Measurements from ENCODE around the gene MRPL4.
"Not testable (repeated sequence)": the region's sequence is repeated elsewhere in the genome, so short reads cannot be mapped to it uniquely, and the experiment has no call there.

Gene MRPL4

DNA sequence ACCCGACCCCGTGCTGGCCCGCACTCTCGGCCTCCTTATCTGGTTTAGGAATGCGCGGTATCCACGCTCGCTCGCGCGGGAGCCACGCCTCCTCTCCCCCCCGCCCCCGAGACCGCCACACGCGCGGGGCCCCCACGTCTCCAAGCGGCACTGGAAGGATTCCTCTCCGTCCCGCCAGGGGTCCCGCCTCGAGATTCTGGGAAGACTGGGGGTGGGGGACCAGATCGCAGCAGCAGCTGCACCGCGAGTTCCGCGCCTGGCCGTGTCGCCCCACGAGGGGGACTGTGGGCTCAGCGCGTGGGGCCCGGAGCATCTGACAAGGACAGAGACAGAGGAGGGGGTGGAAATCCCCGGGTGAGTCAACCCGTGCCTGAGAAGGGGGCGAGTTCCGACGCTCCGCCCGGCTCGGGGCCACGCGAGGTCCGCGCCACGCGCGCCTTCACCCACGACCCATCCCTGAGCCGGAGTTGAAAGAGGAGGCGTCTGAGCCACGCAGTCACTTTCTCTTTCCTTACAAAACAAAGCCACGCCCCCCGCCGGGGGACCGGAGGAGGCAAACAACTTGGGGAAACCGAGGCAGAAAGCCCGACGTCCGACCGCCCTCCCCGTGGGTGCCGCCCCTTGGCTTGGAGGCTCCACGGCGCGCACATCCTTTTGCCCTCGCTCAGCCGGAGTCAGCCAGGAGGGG, 21.7 kb upstream of the MRPL4 start:
- no peak for DNase-seq (ENCODE audit: low spot score)

DNA sequence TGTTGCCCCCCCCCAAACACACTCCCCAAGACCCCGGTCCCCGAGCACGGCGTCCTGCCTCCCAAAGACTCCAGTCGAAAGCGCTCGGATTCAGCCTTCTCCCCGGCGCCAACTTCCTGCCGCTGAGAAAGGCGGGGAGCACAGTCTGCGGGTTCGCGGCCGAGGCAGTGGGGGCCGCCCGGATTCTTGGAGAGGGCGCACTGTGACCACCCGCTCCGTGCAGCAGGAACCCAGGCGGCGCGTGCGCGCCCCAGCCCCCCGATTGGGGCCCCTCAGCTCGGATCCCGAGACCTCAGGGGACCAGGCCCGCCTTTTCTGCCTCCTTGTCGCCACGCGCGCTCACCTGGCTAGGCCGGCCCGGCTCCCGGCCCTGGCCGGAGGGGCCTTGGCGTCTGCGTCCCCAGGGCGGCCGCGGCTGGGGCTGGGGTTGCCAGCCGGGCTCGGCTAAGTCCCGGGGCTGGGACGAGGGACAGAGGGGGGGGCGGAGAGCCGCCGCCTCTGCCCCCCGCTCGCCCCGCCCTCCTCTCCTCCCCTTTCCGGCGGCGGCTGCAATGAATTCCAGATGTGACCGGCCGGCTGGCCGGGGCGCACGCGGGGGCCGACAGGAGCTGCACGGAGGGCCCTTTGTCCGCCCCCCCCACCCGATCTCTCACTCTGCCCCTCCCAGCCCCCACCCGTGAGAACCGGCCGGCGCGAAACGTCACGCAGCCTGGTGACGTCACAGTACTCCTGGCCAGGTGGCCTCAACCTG, 21.0 kb upstream of the MRPL4 start, which contains the start of gene S1PR2:
Gene S1PR2, minus strand, starts transcription at position 471 of the 751 bp plus-strand sequence. CDS start 6,426 bp downstream, outside the sequence.
- DNase-seq (ENCODE audit: low spot score): peak; percentile 74

DNA sequence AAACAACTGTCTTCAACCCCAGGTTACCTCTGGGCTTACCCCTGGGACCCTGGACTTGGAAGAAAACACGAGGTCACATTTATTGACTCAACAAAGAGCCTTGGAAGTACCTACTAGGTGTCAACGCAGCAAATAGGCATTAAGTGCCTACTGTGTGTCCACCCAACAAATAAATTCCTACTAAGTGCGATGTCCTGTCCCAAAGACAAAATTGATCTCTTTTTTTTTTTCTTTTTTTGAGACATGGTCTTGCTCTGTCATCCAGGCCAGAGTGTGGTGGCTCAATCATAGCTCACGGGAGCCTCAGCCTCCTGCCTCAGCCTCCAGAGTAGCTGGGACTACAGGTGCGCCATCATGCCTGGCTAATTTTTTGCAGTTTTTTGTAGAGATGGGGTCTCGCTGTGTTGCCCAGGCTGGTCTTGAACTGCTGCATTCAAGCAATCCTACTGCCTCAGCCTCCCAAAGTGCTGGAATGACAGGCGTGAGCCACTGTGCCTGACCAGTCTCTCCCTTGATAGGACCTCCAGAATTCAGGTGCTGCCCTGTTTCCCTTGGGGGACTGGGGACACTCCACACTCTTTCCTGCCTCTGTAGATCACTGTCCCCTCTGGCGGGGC, 20.3 kb upstream of the MRPL4 start:
- DNase-seq (ENCODE audit: low spot score): no peak

DNA sequence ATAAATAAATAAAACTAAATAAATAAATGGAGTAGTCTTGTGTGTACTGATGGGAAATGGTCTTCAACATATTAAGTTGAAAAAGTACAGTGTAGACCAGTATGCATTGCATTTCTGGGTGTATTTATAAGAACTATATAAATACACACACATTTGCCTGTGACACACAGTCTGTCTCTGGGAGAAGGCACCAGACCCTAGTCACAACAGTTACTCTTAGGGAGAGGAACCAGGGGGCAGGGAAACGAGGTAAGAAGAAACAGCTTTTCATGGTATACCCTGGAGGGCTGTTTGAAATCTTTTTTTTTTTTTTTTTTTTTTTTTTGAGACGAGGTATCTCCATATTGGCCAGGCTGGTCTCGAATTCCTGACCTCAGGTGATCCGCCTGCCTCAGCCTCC, 18.1 kb upstream of the MRPL4 start:
- no peak for DNase-seq (ENCODE audit: low spot score)

DNA sequence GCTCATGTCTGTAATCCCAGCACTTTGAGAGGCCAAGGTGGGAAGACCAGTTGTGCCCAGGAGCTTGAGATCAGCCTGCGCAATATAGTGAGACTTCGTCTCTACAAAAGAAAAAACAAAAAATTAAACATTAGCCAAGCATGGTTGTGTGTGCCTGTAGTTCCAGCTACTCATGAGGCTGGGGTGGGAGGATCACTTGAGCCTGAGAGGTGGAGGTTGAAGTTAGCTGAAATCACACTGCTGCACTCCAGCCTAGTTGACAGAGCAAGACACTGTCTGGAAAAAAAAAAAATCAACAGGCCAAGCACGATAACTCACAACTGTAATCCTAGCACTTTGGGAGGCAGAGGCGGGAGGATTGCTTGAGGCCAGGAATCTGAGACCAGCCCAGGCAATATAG, 17.0 kb upstream of the MRPL4 start:
- DNase-seq (ENCODE audit: low spot score): no peak

DNA sequence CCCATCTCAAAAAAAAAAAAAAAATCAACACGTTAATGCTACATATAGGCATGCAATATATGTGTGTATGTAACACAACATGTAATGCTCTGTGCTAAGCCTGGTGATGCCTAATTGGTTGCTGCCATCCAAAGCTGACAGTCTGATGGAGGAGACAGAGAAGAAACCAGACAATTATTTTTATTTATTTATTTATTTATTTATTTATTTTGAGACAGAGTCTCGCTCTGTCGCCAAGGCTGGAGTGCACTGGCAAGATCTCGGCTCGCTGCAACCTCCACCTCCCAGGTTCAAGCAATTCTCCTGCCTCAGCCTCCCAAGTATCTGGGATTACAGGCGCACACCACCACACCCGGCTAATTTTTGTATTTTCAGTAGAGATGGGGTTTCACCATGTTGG, 16.6 kb upstream of the MRPL4 start:
- DNase-seq (ENCODE audit: low spot score): not testable (repeated sequence)

DNA sequence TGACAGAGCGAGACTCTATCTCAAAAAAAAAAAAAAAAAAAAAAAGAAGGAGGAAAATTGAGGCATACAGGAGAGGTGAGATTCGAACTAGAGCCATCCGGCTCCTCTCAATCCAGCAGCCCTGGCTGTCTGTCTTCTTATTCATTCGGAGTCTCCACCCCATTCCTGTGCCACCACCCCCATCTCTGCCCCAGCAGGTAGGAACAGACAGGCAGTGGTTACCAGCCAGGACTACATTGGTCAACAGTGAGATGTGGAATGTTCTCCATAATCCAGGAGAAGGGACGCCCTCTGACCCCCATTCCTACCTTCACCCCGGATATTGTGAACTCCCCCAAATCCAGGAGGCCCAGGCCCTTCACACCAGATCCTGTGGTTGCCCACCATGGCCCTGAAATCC, 14.3 kb upstream of the MRPL4 start:
- DNase-seq (ENCODE audit: low spot score): no peak

DNA sequence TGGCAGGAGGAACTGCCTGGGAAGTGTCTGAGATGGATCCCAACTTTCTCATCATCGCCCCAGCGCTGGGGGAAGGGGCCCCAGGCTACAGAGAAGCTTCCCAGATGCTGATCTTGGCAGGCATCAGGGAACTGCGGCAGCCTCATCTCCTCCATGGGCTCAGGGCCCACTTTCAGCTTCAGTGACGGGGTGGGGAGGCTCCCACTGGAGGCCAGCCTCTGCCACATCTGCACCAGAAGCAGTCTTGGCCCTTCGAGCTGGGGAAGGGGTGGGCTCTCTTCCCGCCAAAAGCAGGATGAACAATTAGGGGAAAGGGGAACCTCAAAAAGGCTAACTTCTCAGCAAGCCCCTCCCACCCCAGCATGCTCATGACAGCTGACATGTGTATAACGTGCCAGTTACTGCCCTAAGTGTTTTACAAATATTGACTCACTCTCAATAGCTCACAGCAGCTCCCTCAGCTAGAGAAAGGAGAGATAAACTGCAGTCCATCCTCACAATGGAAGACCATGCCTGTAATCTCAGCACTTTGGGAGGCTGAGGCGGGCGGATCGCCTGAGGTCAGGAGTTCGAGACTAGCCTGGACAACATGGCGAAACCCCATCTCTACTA, 13.7 kb upstream of the MRPL4 start:
- no peak for DNase-seq (ENCODE audit: low spot score)

DNA sequence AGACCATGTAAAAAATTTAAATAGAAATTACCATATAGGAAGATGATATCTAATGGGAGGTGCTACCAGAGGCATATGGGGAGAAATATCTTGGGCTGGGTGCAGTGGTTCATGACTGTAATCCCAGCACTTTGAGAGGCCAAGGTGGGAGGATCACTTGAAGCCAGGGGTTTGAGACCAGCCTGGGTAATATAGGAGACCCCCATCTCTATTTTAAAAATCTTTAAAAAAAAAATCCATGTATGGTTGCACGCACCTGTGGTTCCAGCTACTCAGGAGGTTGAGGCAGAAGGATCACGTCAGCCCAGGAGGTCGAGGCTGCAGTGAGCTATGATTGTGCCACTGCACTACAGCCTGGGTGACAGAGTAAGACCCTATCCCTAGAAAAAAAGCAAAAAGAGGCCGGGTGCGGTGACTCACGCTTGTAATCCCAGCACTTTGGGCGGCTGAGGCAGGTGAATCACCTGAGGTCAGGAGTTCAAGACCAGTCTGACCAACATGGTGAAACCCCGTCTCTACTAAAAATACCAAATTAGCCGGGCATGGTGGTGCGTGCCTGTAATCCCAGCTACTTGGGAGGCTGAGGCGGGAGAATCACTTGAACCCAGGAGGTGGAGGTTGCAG, 10.1 kb upstream of the MRPL4 start:
- DNase-seq (ENCODE audit: low spot score): not testable (repeated sequence)

DNA sequence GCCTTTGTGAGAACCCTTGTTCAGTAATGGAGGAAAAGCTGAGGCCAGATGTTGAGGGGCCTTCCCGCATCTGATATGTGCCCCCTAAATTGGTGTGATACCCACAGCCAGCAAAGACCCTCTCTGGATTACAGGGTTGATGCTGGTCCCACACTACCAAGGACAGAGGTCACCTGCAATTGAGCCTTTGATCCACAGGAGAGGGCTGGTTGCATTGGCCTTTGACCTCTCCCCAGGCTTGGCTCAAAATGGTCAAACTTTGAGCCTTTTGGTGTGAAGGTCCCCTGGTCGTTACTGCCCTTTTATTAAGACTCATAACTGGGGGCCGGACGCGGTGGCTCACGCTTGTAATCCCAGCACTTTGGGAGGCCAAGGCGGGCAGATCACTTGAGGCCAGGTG, 8.4 kb upstream of the MRPL4 start:
- no peak for DNase-seq (ENCODE audit: low spot score)

DNA sequence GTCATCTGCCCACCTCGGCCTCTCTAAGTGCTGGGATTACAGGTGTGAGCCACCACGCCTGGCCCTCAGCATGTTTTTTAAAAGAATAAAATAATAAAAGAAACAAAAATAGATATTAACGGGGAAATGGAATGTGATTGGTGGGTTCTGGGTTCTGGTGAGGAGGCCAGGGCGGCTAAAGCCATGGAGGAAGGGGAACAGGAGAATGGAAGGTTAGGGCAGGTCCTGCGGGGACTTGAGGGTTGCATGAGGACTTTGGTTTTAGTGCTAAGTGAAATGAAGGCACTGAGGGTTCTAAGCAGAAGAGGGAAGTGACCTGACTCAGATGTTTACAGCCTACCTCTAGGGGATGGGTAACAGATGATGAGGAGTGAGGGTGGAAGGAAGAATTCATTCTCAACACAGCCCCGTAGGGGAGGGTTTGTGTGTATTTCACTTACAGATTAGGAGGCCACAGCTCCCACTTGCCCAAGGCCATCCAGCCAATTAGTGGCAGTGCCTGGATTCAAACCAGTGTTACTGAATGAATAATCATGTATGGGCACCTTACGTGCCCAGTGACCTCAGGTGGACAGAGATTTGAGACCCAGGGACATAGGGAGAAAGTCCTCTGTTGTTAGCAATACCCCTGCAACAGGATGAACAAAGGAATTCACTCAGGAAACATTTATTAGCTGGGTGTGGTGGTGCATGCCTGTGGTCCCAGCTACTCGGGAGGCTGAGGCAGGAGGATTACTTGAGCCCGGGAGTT, 6.7 kb upstream of the MRPL4 start:
- no peak for DNase-seq (ENCODE audit: low spot score)

DNA sequence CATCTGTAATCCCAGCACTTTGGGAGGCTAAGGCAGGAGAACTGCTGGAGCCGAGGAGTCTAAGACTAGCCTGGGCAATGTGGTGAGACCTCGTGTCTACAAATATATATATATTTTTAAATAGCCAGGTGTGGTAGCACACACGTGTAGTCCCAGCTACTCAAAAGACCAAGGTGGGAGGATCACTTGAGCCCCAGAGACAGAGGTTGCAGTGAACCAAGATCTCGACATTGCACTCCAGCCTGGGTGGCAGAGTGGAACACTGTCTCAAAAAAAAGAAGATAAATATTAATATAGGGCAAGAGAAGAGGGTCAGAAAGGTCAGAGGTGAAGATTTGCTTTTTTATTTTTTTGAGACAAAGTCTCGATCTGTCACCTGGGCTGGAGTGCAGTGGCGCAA, 5.5 kb upstream of the MRPL4 start:
- DNase-seq (ENCODE audit: low spot score): no peak

DNA sequence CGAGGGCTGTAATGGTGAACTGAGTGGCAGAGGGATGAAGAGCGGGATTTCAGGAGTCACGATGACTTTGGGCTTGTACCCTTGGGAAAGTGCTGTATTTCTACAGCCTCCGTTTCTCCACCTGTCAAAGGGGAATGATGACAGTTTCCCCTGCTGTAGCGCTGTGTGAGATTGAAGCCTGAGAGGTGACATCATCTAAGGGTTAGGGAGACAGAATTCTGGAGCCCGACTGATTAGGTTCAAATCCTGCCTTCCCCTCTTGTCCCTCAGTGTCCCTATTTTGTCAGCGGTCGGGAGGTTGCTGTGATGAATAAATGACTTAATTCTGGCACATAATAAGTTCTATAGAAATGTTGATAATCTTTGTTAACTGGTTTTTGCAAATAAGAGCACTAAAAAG, 693 bp downstream of the MRPL4 start:
- no peak for DNase-seq (ENCODE audit: low spot score)

DNA sequence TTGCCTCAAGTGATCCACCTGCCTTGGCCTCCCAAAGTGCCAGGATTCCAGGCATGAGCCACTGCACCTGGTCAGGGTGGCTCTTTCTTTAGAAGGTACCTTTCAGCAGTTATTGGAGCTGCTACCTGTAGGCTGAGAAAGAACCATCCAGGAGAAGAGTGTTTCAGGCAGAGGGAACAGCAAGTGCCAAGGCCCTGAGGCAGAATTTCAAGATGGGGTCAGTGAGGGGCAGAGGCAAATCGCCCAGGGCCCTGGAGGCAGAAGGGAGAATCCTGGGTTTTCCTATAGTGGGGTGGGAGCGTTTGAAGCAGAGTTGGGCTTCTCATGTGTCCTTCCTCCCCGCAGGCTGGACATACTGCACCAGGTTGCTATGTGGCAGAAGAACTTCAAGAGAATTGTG, 2.2 kb downstream of the MRPL4 start:
- no peak for DNase-seq (ENCODE audit: low spot score)

DNA sequence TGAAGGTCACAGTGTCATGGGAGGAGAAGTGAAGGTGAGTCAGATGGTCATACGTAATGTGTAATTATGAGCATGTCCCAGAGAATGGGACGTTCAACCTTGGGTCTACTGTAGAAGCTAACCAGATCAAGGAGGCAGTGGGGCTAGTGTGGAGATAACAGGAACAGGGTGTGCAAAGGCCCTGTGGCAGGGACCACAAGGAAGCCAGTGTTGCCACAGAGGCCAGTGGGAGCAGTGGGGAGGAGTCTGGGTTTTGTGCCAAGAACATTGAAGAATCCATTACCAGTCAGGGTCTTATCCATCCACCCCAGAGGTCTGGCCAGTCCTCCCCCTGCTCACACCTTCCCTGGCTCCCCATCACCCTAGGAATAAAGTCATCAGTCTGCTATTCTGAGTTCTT, 3.3 kb downstream of the MRPL4 start:
- DNase-seq (ENCODE audit: low spot score): no peak

DNA sequence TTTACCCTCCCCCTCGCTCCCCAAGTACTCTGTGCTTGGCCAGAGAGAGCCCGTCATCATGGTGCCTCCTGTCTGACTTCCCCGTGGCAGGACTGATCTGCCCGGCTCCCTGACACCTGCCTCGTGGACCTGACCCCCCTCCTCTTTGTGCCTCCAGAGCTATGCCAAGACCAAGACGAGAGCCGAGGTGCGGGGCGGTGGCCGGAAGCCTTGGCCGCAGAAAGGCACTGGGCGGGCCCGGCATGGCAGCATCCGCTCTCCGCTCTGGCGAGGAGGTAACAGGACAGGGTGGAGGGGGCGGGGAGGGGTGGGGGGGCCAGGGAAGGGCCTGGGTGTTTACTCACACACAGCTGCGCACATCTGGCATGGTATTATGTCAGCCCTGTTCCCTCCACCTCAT, 4.5 kb downstream of the MRPL4 start:
- no peak for DNase-seq (ENCODE audit: low spot score)

DNA sequence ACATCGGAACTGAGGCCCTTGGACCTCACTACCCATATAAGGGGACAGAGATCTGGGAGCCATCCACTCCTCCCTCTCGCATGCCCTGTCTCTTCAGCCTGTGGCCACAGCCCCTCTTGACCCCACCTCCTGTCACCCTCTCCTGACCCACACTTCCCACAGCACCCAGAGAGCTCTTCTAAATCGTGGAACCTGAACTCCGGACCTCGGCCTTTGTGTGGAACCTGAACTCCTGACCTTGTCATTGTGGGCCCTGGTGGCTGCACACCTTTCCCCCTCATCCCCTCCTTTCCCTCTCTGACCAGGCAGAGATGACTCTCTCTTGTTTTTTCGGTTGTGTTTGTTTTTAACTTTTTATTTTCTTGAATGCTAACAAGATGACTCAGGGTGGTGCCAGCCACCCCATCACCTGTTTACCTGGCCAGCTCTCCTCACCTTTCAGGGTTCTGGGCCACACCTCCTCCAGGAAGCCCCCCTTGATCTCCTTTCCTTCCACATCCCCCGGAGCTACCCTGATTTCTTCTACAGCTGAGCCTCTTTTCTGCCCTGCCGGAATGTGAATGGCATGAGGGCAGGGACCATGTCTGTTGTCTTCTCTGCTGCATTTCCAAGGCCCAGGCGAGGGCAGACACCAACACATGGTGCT, 5.1 kb downstream of the MRPL4 start:
- DNase-seq (ENCODE audit: low spot score): no peak

DNA sequence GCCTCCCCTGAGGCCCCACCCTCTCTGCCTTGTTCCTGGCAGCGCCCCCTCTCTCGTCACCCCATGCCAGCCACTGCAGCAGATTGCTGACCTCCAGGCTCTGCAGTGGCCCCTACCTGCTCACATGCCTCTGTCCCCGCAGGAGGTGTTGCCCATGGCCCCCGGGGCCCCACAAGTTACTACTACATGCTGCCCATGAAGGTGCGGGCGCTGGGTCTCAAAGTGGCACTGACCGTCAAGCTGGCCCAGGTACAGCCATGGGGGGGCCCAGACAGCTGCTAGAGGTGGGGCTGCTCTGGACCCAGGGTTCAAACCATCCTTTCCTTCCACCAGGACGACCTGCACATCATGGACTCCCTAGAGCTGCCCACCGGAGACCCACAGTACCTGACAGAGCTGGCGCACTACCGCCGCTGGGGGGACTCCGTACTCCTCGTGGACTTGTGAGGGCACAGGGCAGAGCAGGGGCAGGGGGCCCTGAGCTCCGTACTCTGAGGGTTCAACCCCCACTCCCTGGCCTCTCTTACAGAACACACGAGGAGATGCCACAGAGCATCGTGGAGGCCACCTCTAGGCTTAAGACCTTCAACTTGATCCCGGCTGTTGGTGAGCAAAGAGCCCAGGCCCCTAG, 6.2 kb downstream of the MRPL4 start:
- no peak for DNase-seq (ENCODE audit: low spot score)

DNA sequence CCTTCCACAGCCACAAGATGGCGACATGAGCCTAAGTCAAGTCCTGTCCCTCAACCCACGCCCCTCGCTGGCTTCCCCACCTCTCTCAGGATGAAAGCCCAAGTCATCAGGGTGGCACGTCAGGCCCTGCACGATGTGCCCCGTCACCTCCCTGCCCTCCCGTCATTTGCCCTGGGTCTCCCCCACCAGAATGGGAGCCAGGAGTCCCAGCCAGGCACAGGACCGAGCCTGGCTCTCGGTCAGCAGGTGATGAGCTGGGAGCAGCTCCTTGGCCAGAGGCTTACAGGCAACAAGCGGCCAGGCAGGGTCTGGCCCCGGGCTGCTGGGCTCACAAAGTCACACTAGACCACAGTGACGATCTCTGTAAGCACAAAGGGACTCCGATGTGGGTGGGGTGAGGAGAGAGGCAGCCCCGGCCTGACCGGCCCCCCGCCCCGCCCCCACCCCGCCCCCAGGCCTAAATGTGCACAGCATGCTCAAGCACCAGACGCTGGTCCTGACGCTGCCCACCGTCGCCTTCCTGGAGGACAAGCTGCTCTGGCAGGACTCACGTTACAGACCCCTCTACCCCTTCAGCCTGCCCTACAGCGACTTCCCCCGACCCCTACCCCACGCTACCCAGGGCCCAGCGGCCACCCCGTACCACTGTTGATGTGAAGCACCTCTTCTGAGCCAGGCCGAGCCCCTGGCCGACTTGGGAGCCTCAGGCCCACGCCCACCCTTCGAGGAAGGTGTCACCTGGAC, 7.3 kb downstream of the MRPL4 start:
- DNase-seq (ENCODE audit: low spot score): peak; percentile 47

DNA sequence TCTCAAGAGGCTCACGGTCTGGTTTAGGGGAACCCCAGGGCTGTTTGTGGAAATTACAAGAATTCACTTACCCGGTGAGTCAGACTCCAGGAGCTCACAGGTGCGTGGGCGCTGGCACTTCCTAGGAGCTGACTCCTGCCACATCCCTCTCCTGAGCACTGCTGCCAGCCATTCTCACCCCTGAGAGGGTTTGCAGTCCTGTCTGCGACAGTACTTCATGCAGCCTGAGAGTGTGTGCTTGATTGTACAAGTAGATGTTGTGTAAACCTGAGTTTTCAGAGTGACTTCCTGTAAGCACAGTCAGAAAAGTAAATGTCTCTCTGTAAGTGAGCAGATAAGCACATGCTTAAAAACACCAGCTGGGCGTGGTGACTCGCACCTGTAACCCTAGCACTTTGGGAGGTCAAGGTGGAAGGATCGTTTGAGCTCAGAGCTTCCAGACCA, 8.1 kb downstream of the MRPL4 start:
- DNase-seq (ENCODE audit: low spot score): no peak

Measured in COLO829 (cell line).